Measurements from ENCODE around the gene RECQL5. TPM values are rescaled to one million over a fixed set of nuclear protein-coding genes. Genes with fewer than 3 reads are reported as not detected.

RECQL5 gene
- total and polyA plus RNA-seq, 2 experiments from 2014 or later, result 23.1 to 44.4 TPM

DNA sequence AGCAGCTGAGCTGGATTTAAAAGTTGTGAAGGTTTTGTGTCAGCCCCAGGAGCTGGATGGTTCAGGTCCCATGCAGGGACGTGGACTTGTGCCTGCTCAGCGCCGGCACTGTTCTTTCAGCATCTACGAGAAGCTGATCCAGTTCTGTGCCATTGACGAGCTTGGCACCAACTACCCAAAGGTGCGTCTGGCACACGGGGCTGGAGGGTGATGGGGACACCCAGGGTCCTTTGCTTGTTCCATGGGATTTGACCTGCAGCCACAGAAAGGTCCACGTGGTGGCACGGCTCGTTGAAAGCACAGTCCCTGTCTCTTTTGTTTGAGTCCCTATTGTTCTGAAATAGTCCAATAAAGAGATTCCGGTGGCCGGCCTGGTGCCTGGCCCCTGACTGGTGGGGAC, 36.2 kb upstream of the RECQL5 start:
- Histone ChIP-seq H3K9me3 (ENCODE audit: low read depth) (no peaks in the 10 kb centered on the region), H3K9me2 (replicated peaks; ENCODE audit: insufficient read depth) (no peaks in the 10 kb centered on the region), H3K4me3 (no peak overlapping the region), H2AFZ (no peak overlapping the region), H3K4me2 (no peak overlapping the region), H3K27ac (no peak overlapping the region), H3K36me3 (replicated peaks; ENCODE audit: insufficient read depth, low read depth) (peaks cover 6% of the 10 kb centered on the region), H4K20me1 (ENCODE audit: insufficient read depth, poor library complexity, severe bottlenecking) (no peaks in the 10 kb centered on the region), H3K79me2 (peaks cover 4% of the 10 kb centered on the region), H3K4me1 (ENCODE audit: insufficient read depth) (peaks cover 19% of the 10 kb centered on the region), H3K27me3 (no peaks in the 10 kb centered on the region)
- TF ChIP-seq, protein P1, sequence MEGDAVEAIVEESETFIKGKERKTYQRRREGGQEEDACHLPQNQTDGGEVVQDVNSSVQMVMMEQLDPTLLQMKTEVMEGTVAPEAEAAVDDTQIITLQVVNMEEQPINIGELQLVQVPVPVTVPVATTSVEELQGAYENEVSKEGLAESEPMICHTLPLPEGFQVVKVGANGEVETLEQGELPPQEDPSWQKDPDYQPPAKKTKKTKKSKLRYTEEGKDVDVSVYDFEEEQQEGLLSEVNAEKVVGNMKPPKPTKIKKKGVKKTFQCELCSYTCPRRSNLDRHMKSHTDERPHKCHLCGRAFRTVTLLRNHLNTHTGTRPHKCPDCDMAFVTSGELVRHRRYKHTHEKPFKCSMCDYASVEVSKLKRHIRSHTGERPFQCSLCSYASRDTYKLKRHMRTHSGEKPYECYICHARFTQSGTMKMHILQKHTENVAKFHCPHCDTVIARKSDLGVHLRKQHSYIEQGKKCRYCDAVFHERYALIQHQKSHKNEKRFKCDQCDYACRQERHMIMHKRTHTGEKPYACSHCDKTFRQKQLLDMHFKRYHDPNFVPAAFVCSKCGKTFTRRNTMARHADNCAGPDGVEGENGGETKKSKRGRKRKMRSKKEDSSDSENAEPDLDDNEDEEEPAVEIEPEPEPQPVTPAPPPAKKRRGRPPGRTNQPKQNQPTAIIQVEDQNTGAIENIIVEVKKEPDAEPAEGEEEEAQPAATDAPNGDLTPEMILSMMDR (IDR thresholded peaks at IDR 0.05; ENCODE audit: poor library complexity), result no peak
- TF ChIP-seq EZH2phosphoT487 (IDR thresholded peaks at IDR 0.05; ENCODE audit: low read depth, severe bottlenecking, unreplicated experiment) (no peak), EZH2 (IDR thresholded peaks at IDR 0.05; ENCODE audit: borderline replicate concordance) (no peak)
- WGBS (ENCODE audit: low lambda C conversion rate, missing lambda C conversion rate), result 96% methylated on average over 12 of the region's 12 CpGs
- DNase-seq (ENCODE audit: low spot score), result no peak

DNA sequence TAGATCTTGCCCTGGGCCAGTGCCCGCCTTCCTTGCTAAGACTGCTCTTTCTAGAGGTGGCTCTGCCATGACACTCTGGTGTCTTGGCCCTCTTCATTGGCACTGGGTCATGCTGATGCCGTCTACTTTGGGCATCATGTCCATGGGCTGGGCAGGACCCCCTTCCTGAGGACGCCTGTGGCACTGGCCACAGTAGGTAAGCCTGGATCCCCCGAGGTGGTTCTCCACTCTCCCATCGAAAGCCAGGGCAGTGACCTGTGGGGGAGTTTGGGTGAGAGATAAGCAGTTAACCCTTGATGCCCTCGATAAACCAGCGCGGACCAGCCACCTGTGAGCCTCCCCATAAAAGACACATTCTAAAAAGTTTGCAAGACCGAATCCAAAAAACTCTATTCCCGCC, 34.3 kb upstream of the RECQL5 start:
- peak overlapping the region; percentile 96 for H3K27ac ChIP-seq
- H3K4me2 ChIP-seq, result no peak overlapping the region
- no peaks in the 10 kb centered on the region for H3K9me3 ChIP-seq (ENCODE audit: low read depth)
- 83% methylated on average over 10 of the region's 10 CpGs for WGBS (ENCODE audit: low lambda C conversion rate, missing lambda C conversion rate)
- no peaks in the 10 kb centered on the region for H4K20me1 ChIP-seq (ENCODE audit: insufficient read depth, poor library complexity, severe bottlenecking)
- DNase-seq (ENCODE audit: low spot score), result peak; percentile 2
- no peak overlapping the region for H3K4me3 ChIP-seq
- TF ChIP-seq, protein P1 (IDR thresholded peaks at IDR 0.05; ENCODE audit: poor library complexity), result no peak
- no peak for TF ChIP-seq EZH2 (IDR thresholded peaks at IDR 0.05; ENCODE audit: borderline replicate concordance)
- TF ChIP-seq EZH2phosphoT487 (IDR thresholded peaks at IDR 0.05; ENCODE audit: low read depth, severe bottlenecking, unreplicated experiment), result no peak
- H3K4me1 ChIP-seq (ENCODE audit: insufficient read depth), result peaks cover 30% of the 10 kb centered on the region
- H3K79me2 ChIP-seq, result peaks cover 4% of the 10 kb centered on the region
- H3K27me3 ChIP-seq, result no peaks in the 10 kb centered on the region
- H3K9me2 ChIP-seq (replicated peaks; ENCODE audit: insufficient read depth), result no peaks in the 10 kb centered on the region
- H2AFZ ChIP-seq, result no peak overlapping the region
- peaks cover 6% of the 10 kb centered on the region for H3K36me3 ChIP-seq (replicated peaks; ENCODE audit: insufficient read depth, low read depth)

DNA sequence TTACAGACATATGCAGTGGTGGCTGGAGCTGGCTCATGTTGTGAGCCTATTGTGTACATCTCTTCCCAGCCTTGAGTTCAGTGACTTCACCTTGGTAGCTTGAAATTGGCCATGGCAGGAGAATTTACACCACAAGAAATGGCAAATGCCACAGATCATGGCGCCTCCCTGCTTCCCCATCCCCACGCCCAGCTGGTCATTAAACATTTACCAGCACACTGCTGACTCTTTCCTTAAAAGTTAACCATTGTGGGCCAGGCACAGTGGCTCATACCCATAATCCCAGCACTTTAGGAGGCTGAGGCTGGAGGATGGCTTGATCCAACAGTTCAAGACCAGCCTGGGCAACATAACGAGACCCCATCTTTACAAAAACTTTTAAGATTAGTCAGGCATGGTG, 31.7 kb upstream of the RECQL5 start:
- Histone ChIP-seq H3K4me2 (no peak overlapping the region), H3K27ac (peak overlapping the region; percentile 94), H3K36me3 (replicated peaks; ENCODE audit: insufficient read depth, low read depth) (peaks cover 6% of the 10 kb centered on the region), H3K4me3 (no peak overlapping the region), H3K9me2 (replicated peaks; ENCODE audit: insufficient read depth) (no peaks in the 10 kb centered on the region), H3K27me3 (no peaks in the 10 kb centered on the region), H3K79me2 (peaks cover 4% of the 10 kb centered on the region), H4K20me1 (ENCODE audit: insufficient read depth, poor library complexity, severe bottlenecking) (no peaks in the 10 kb centered on the region), H3K4me1 (ENCODE audit: insufficient read depth) (peaks cover 30% of the 10 kb centered on the region), H3K9me3 (ENCODE audit: low read depth) (no peaks in the 10 kb centered on the region), H2AFZ (no peak overlapping the region)
- 93% methylated on average over 3 of the region's 3 CpGs for WGBS (ENCODE audit: low lambda C conversion rate, missing lambda C conversion rate)
- peak; percentile 10 for DNase-seq (ENCODE audit: low spot score)
- TF ChIP-seq, protein P1 (IDR thresholded peaks at IDR 0.05; ENCODE audit: poor library complexity), result no peak
- TF ChIP-seq EZH2 (IDR thresholded peaks at IDR 0.05; ENCODE audit: borderline replicate concordance), result no peak
- TF ChIP-seq EZH2phosphoT487 (IDR thresholded peaks at IDR 0.05; ENCODE audit: low read depth, severe bottlenecking, unreplicated experiment), result no peak
